ENCODE measurements around the gene EPN2. TPM values are rescaled to one million over a fixed set of nuclear protein-coding genes. Genes with fewer than 3 reads are reported as not detected.

EPN2 gene
- total RNA-seq, 2 donors from 2014 or later = 28.7 to 47.9 TPM

- no peak for DNase-seq (ENCODE audit: low spot score)
- H3K4me1 ChIP-seq (ENCODE audit: control insufficient read depth in 1 of 2, low read depth in 2 of 2) = peaks cover 20 to 46% of the 10 kb centered on the region in 2 donors
- H3K4me3 ChIP-seq = no peak overlapping the region
- no peaks in the 10 kb centered on the region for H3K9me3 ChIP-seq
- H3K27me3 ChIP-seq (replicated peaks; ENCODE audit: insufficient read depth) = no peaks in the 10 kb centered on the region
- no peak for ATAC-seq (ENCODE audit: insufficient number of reproducible peaks, low FRiP score, low read depth)
- peak overlapping the region; percentile 56 to 65 for H3K27ac ChIP-seq
- no peaks in the 10 kb centered on the region for H3K36me3 ChIP-seq
- TF ChIP-seq CTCF (IDR thresholded peaks at IDR 0.05) = no peak
Measured at GRCh38 chr17:19250421-19251173, 13.4 kb downstream of the EPN2 start.

GRCh38 chr17:19253112-19253511 is 15.9 kb downstream of the EPN2 start:
- ATAC-seq (ENCODE audit: insufficient number of reproducible peaks, low FRiP score, low read depth) = no peak

GRCh38 chr17:19254651-19255050 is 17.5 kb downstream of the EPN2 start:
- Histone ChIP-seq H3K4me1 (ENCODE audit: control insufficient read depth in 1 of 2, low read depth in 2 of 2) (peaks cover 6 to 29% of the 10 kb centered on the region in 2 donors), H3K4me3 (no peak overlapping the region), H3K9me3 (no peaks in the 10 kb centered on the region), H3K36me3 (no peaks in the 10 kb centered on the region), H3K27ac (no peak overlapping the region), H3K27me3 (replicated peaks; ENCODE audit: insufficient read depth) (no peaks in the 10 kb centered on the region)
- no peak for TF ChIP-seq CTCF (IDR thresholded peaks at IDR 0.05)
- DNase-seq (ENCODE audit: low spot score) (no peak), ATAC-seq (ENCODE audit: insufficient number of reproducible peaks, low FRiP score, low read depth) (no peak)

More at GRCh38 chr17:19253112-19253511, 15.9 kb downstream of the EPN2 start:
- Histone ChIP-seq H3K36me3 (no peaks in the 10 kb centered on the region), H3K27ac (no peak overlapping the region), H3K4me1 (ENCODE audit: control insufficient read depth in 1 of 2, low read depth in 2 of 2) (peaks cover 20 to 44% of the 10 kb centered on the region in 2 donors), H3K4me3 (no peak overlapping the region), H3K9me3 (no peaks in the 10 kb centered on the region), H3K27me3 (replicated peaks; ENCODE audit: insufficient read depth) (no peaks in the 10 kb centered on the region)
- no peak for TF ChIP-seq CTCF (IDR thresholded peaks at IDR 0.05)
- DNase-seq (ENCODE audit: low spot score) = no peak

- no peak overlapping the region for H3K27ac ChIP-seq
- ATAC-seq (ENCODE audit: insufficient number of reproducible peaks, low FRiP score, low read depth) (no peak), DNase-seq (ENCODE audit: low spot score) (no peak)
- no peaks in the 10 kb centered on the region for H3K36me3 ChIP-seq
- no peak for TF ChIP-seq CTCF (IDR thresholded peaks at IDR 0.05)
- H3K9me3 ChIP-seq = no peaks in the 10 kb centered on the region
- H3K4me1 ChIP-seq (ENCODE audit: control insufficient read depth in 1 of 2, low read depth in 2 of 2) = peaks cover under 1 to 22% of the 10 kb centered on the region in 2 donors
- no peaks in the 10 kb centered on the region for H3K27me3 ChIP-seq (replicated peaks; ENCODE audit: insufficient read depth)
- no peak overlapping the region for H3K4me3 ChIP-seq
Measured at GRCh38 chr17:19255279-19255678, 18.1 kb downstream of the EPN2 start.

- no peak overlapping the region for H3K4me3 ChIP-seq
- ATAC-seq (ENCODE audit: insufficient number of reproducible peaks, low FRiP score, low read depth) (no peak), DNase-seq (ENCODE audit: low spot score) (no peak)
- no peaks in the 10 kb centered on the region for H3K9me3 ChIP-seq
- no peak for TF ChIP-seq CTCF (IDR thresholded peaks at IDR 0.05)
- no peak overlapping the region for H3K27ac ChIP-seq
- H3K27me3 ChIP-seq (replicated peaks; ENCODE audit: insufficient read depth) = no peaks in the 10 kb centered on the region
- H3K4me1 ChIP-seq (ENCODE audit: control insufficient read depth in 1 of 2, low read depth in 2 of 2) = peaks cover 21 to 38% of the 10 kb centered on the region in 2 donors
- H3K36me3 ChIP-seq = no peaks in the 10 kb centered on the region
Measured at GRCh38 chr17:19258371-19258770, 21.2 kb downstream of the EPN2 start.
